GM20431 (cell line): ENCODE results near the gene CORO2B.

Experiments used
- in situ Hi-C: fragments of 300-500 bp; cut with MseI, MboI; formaldehyde crosslinking; loops from one replicate; pipeline ENCODE4 v1.15.0; 2020; ENCODE audit warnings: low sequenced_read_pairs; ENCODE audit not compliant: unreplicated experiment

CORO2B gene

GRCh38 chr15:68585574-68586273 is 6.9 kb downstream of the CORO2B start:
- in situ Hi-C loops = no loop called here

GRCh38 chr15:68586274-68586961 is 7.6 kb downstream of the CORO2B start:
- in situ Hi-C loops = no loop called here

- in situ Hi-C loops = no loop called here
These were observed 9.1 kb downstream of the CORO2B start for GRCh38 chr15:68587769-68588385.

DNA sequence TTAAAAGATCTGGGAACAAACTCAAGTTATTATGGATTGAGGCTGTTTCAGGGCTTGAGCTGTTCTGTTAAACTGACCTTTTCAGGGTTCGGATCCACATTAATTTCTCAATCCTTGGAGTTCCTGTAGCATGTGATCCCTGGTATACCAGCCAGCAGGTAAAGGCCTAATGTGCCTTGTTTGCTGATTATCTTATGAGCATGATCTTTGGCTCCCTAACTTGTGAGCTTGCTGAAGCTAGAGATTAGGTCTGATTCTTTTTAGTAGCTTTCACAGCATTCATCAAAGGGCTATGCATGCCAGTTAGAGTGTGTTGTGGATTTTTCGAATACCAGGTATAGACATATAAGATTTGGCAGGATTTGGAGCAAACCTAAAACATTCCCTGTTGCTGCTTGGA is 10.3 kb downstream of the CORO2B start:
- in situ Hi-C loops = no loop called here

GRCh38 chr15:68589783-68590710 is 11.3 kb downstream of the CORO2B start:
- in situ Hi-C loops = no loop called here

- in situ Hi-C loops = no loop called here
These were observed 12.1 kb downstream of the CORO2B start for GRCh38 chr15:68590721-68591389.

DNA sequence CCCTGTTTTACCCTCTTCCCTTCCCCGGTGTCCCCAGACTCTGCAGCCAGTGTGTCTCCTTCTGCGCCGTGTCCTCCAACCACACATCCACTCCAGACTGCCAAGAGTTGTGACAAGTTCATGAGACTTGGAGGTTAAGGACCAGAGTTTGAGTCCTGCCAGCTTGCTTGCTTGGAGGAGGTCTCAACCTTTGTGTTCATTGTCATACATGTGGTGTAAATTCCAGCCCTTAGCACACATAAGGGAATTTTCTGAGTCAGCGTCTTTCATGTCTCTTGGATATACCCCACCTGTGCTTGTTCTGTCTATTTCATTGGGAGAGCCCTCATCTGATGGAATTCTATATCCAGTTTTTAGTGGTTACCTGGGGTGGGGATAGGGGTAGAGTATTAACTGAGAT is 13.3 kb downstream of the CORO2B start:
- in situ Hi-C loops = no loop called here

- in situ Hi-C loops = no loop called here
These were observed 13.8 kb downstream of the CORO2B start for GRCh38 chr15:68592544-68592943.

- in situ Hi-C loops = no loop called here
These were observed 14.5 kb downstream of the CORO2B start for GRCh38 chr15:68593341-68593740.

GRCh38 chr15:68593828-68594532 is 15.2 kb downstream of the CORO2B start:
- in situ Hi-C loops = no loop called here

DNA sequence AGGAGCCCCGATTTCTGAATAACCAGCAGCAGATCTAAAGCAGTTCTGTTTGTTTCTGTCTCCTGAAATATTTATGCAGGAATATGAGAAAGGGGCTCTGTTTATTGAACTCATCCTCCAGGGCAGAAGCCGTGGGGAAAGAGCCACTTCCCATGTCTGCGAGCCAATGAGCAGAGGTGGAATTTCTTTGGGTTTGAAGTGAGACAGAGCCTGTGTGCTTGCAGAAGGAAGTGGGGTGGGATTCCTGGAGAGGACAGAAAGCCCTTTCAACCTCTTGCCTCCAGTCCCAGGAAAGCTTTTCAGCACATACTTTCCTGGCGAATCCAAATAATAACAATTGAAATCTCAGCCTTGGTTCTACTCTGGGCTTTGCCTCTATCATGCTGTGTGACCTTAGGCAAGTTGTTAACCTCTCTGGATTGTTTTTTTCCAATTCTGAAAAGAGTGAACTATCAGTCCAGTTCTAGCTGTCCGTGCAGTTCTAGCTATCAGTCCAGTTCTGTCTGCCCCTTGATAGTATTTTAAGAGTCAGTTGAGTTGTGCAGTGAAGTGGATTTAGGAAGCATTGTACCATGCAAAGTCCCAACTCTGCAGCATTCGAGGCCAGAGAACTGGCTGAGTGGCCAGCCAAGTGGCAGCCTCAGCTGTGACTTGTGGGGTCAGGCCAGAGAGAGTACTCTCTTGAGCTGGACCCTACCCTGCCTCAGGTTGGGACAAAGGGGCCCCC is 15.9 kb downstream of the CORO2B start:
- in situ Hi-C loops = no loop called here

DNA sequence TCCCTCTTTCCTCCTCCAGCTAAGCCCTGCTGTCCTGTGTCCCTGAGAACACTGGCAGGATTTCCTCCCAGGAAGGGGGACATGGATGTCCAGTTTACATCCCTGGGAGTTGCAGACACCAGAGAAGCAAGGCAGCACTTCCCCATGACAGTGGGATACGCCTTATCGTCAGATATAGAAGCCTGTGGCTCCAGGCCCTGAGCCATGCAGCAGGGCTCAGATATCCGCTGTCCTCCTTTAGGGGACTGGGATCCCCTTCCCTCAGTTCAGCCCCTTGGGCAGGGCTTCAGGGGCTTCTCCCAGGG is 16.4 kb downstream of the CORO2B start:
- in situ Hi-C loops = no loop called here

GRCh38 chr15:68595761-68596160 is 17.0 kb downstream of the CORO2B start:
- in situ Hi-C loops = no loop called here

GRCh38 chr15:68596691-68597090 is 17.9 kb downstream of the CORO2B start:
- in situ Hi-C loops = no loop called here

GRCh38 chr15:68597581-68597980 is 18.8 kb downstream of the CORO2B start:
- in situ Hi-C loops = no loop called here

DNA sequence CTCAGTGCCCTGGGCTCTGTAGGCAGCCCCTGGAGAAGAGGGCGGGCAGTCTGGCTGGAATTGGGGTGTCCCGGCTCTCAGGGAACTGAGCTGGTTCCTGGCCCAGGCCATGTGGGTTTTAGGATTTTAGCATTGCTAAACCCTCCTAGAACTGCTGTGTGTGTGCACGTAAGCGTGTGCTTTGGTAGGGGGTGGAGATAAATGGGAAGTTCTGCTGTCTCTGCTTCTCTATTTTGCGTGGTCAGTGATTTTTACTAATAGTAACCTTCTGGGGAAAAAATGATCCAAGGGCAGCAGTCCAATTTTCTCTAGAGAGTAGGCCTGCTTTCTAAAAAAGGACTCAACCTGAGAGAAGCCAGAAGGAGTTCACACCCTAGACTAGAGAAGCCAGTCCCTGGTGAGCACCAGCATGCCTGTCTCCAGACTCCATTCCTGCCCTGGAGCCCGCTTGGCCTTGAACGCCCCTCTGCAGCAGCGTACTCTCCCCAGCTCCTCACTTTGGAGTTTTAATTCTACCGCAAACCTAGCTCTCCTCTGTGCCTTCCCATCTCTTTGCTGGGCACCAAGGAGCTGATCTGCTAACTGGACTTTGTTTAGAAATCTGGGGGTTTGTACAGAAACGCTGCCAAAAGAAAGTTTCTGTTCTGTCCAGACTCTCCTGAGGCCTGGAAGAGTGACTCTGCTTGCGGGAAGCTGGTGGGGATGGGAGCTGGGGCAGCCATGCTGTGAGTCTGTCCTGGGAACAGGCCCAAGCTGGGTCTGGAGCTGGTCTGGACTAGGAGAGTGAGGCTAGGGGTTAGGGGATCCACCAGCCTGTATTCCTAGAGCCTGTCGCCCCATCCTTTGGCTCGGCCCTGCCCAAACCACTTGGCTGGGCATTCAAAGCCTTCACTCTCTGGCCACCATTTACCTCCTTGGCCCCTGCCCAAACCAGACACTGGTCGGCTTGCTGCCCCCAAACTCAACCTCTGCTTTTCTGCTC is 19.7 kb downstream of the CORO2B start:
- in situ Hi-C loops = no loop called here

- in situ Hi-C loops = no loop called here
These were observed 20.4 kb downstream of the CORO2B start for GRCh38 chr15:68599153-68599545.
